Fibroblast of lung (primary cell): ENCODE results near the gene OTOA. TPM values are rescaled to one million over a fixed set of nuclear protein-coding genes. Genes with fewer than 3 reads are reported as not detected.
"Not testable (repeated sequence)": the region's sequence is repeated elsewhere in the genome, so short reads cannot be mapped to it uniquely, and the experiment has no call there.

Source experiments
- DNase-seq, 2 donors: peaks; one replicate each; pipeline versions ENCODE4 v3.0.0 to v3.0.0-alpha.2; 2010; ENCODE audit warnings: low read depth in 2 of 2
- H2AFZ ChIP-seq: 2 replicates; pipeline ENCODE4 v1.5.1; 2012; ENCODE audit warnings: low read length, control low read depth, inconsistent platforms
- H3K27ac ChIP-seq: 2 replicates; pipeline ENCODE4 v1.5.1; 2011; ENCODE audit warnings: low read length, control low read depth; ENCODE audit not compliant: insufficient read depth
- H3K27me3 ChIP-seq: 2 replicates; pipeline ENCODE4 v1.5.1; 2011; ENCODE audit warnings: mild to moderate bottlenecking, low read length; ENCODE audit not compliant: control insufficient read depth, insufficient read depth
- H3K36me3 ChIP-seq: 2 replicates; pipeline ENCODE4 v1.5.1; 2011; ENCODE audit warnings: low read length; ENCODE audit not compliant: control insufficient read depth, insufficient read depth
- H3K4me1 ChIP-seq: 2 replicates; pipeline ENCODE4 v1.5.1; 2011; ENCODE audit warnings: low read length; ENCODE audit not compliant: control insufficient read depth, insufficient read depth; ENCODE audit errors: extremely low read depth
- H3K4me2 ChIP-seq: 2 replicates; pipeline ENCODE4 v1.5.1; 2011; ENCODE audit warnings: low read length, control low read depth; ENCODE audit not compliant: insufficient read depth; ENCODE audit errors: extremely low read depth
- H3K4me3 ChIP-seq, 4 experiments: fragments of 200-600 bp in 1 of 4; sonication (generic) in 1 of 4; replicated peaks in 1 of 4; 2 replicates each; pipeline ENCODE4 v1.5.1; 2011 to 2016; ENCODE audit warnings: low read length in 4 of 4, low read depth in 3 of 4, mild to moderate bottlenecking in 3 of 4, control low read depth in 2 of 4, inconsistent platforms in 1 of 4, mixed read lengths in 1 of 4; ENCODE audit not compliant: insufficient read depth in 1 of 4; ENCODE audit errors: control extremely low read depth in 1 of 4
- H3K79me2 ChIP-seq: 2 replicates; pipeline ENCODE4 v1.5.1; 2012; ENCODE audit warnings: mild to moderate bottlenecking, low read length, inconsistent platforms; ENCODE audit not compliant: control insufficient read depth, insufficient read depth
- H3K9ac ChIP-seq: 2 replicates; pipeline ENCODE4 v1.5.1; 2011; ENCODE audit warnings: mild to moderate bottlenecking, low read length, control low read depth; ENCODE audit not compliant: insufficient read depth
- H3K9me3 ChIP-seq: 2 replicates; pipeline ENCODE4 v1.5.1; 2012; ENCODE audit warnings: low read depth, low read length; ENCODE audit not compliant: control insufficient read depth, insufficient read depth
- H4K20me1 ChIP-seq: 2 replicates; pipeline ENCODE4 v1.5.1; 2011; ENCODE audit warnings: low read length; ENCODE audit not compliant: control insufficient read depth, insufficient read depth; ENCODE audit errors: extremely low read depth
- CTCF ChIP-seq, 2 donors: IDR thresholded peaks in 1 of 2; conservative IDR thresholded peaks in 1 of 2; 1 replicate in 1 of 2; 2 replicates in 1 of 2; pipeline ENCODE4 v1.5.1; 2011 to 2012; ENCODE audit warnings: low read length in 2 of 2, control low read depth in 1 of 2, inconsistent platforms in 1 of 2, low read depth in 1 of 2, mild to moderate bottlenecking in 1 of 2
- EZH2 ChIP-seq: IDR thresholded peaks from 2 replicates; pipeline ENCODE4 v1.5.1; 2012; ENCODE audit warnings: low read length, control low read depth, mild to moderate bottlenecking; ENCODE audit errors: missing control alignments
- polyA plus RNA-seq, 2 donors: library from polyadenylated mRNA; depleted of rRNA in 1 of 2; stranded (reverse) in 1 of 2; unstranded in 1 of 2; fragments of >200 nt; gene quantifications; 2 replicates each; pipeline ENCODE4 v1.2.1, GENCODE V29; 2011 to 2012; ENCODE audit warnings: missing spikeins in 1 of 2
- total RNA-seq: library from RNA; depleted of rRNA; stranded (reverse); fragments of >200 nt; gene quantifications from 2 replicates; pipeline ENCODE4 v1.2.1, GENCODE V29; 2014

Gene OTOA
- total and polyA plus RNA-seq, 2 donors (not counting 1 experiment from before 2014, with no cell fraction given) = 0.17 TPM; not detected in 1

GRCh38 chr16:21647562-21648164, 16.1 kb upstream of the OTOA start:
- H3K36me3 ChIP-seq = peaks cover 2% of the 10 kb centered on the region
- no peaks in the 10 kb centered on the region for H3K27me3 ChIP-seq
- H3K4me2 ChIP-seq = no peak overlapping the region
- no peak overlapping the region for H3K9ac ChIP-seq
- TF ChIP-seq CTCF (conservative IDR thresholded peaks at IDR 0.05 in 1 of 2, IDR thresholded peaks at IDR 0.05 in 1 of 2; ENCODE audit: low read depth in 1 of 2, low read length in 2 of 2) = no peak
- H3K9me3 ChIP-seq = no peaks in the 10 kb centered on the region
- H2AFZ ChIP-seq = no peak overlapping the region
- H4K20me1 ChIP-seq = no peaks in the 10 kb centered on the region
- H3K79me2 ChIP-seq = peaks cover 6% of the 10 kb centered on the region
- no peak for DNase-seq
- H3K4me3 ChIP-seq = no peak overlapping the region
- no peaks in the 10 kb centered on the region for H3K4me1 ChIP-seq
- no peak overlapping the region for H3K27ac ChIP-seq

GRCh38 chr16:21649826-21650406, 13.9 kb upstream of the OTOA start:
- not testable (repeated sequence) for H3K27me3 ChIP-seq, H3K4me3 ChIP-seq, H3K9me3 ChIP-seq, H2AFZ ChIP-seq, H3K36me3 ChIP-seq, H4K20me1 ChIP-seq, H3K9ac ChIP-seq, H3K4me2 ChIP-seq, H3K27ac ChIP-seq, H3K79me2 ChIP-seq, H3K4me1 ChIP-seq, DNase-seq

GRCh38 chr16:21650521-21650920, 13.2 kb upstream of the OTOA start:
- no peak overlapping the region for H3K4me3 ChIP-seq
- no peak for TF ChIP-seq EZH2
- H3K79me2 ChIP-seq = peaks cover 6% of the 10 kb centered on the region
- no peaks in the 10 kb centered on the region for H4K20me1 ChIP-seq
- no peak overlapping the region for H3K27ac ChIP-seq
- no peak overlapping the region for H3K4me2 ChIP-seq
- no peaks in the 10 kb centered on the region for H3K4me1 ChIP-seq
- H3K9me3 ChIP-seq = no peaks in the 10 kb centered on the region
- DNase-seq = no peak
- H3K36me3 ChIP-seq = peaks cover 5% of the 10 kb centered on the region
- no peak overlapping the region for H3K9ac ChIP-seq
- no peak overlapping the region for H2AFZ ChIP-seq
- no peaks in the 10 kb centered on the region for H3K27me3 ChIP-seq

GRCh38 chr16:21651515-21651914, 12.3 kb upstream of the OTOA start:
- H3K9ac ChIP-seq = no peak overlapping the region
- no peaks in the 10 kb centered on the region for H3K4me1 ChIP-seq
- no peak overlapping the region for H3K4me2 ChIP-seq
- no peak overlapping the region for H3K27ac ChIP-seq
- H3K27me3 ChIP-seq = no peaks in the 10 kb centered on the region
- H3K79me2 ChIP-seq = peaks cover 6% of the 10 kb centered on the region
- H4K20me1 ChIP-seq = no peaks in the 10 kb centered on the region
- no peak overlapping the region for H3K4me3 ChIP-seq
- TF ChIP-seq EZH2 = no peak
- TF ChIP-seq CTCF (conservative IDR thresholded peaks at IDR 0.05 in 1 of 2, IDR thresholded peaks at IDR 0.05 in 1 of 2; ENCODE audit: low read depth in 1 of 2, low read length in 2 of 2) = no peak
- peaks cover 5% of the 10 kb centered on the region for H3K36me3 ChIP-seq
- no peak overlapping the region for H2AFZ ChIP-seq
- no peaks in the 10 kb centered on the region for H3K9me3 ChIP-seq
- DNase-seq = no peak
